GM21360 (cell line): Measurements from ENCODE around the gene CRYBB2.
"Not testable (repeated sequence)": the region's sequence is repeated elsewhere in the genome, so short reads cannot be mapped to it uniquely, and the experiment has no call there.

Experiments used
- ATAC-seq: cut with Tn5 transposase; IDR thresholded peaks from one replicate; pipeline ENCODE4 v1.9.1; 2021; ENCODE audit warnings: mild to moderate bottlenecking, moderate library complexity; ENCODE audit not compliant: unreplicated experiment

Gene CRYBB2

GRCh38 chr22:25219211-25219689, at the start of gene CRYBB2:
Gene CRYBB2, plus strand, starts transcription at chr22:25219639. Its CDS starts 1,791 bp downstream, at chr22:25221430.
- no peak for ATAC-seq

- ATAC-seq, result no peak
Measured at GRCh38 chr22:25170426-25170980, 48.9 kb upstream of the CRYBB2 start.

- ATAC-seq, result no peak
Measured at GRCh38 chr22:25172153-25172552, 47.3 kb upstream of the CRYBB2 start.

- ATAC-seq, result no peak
Measured at GRCh38 chr22:25174156-25174887, 45.1 kb upstream of the CRYBB2 start.

- no peak for ATAC-seq
Measured at GRCh38 chr22:25174888-25175411, 44.5 kb upstream of the CRYBB2 start.

GRCh38 chr22:25176175-25176574, 43.3 kb upstream of the CRYBB2 start:
- no peak for ATAC-seq

- ATAC-seq, result no peak
Measured at GRCh38 chr22:25176799-25177198, 42.6 kb upstream of the CRYBB2 start.

GRCh38 chr22:25177226-25177625, 42.2 kb upstream of the CRYBB2 start:
- ATAC-seq, result no peak

GRCh38 chr22:25177895-25178294, 41.5 kb upstream of the CRYBB2 start:
- ATAC-seq, result no peak

GRCh38 chr22:25178348-25178747, 41.1 kb upstream of the CRYBB2 start:
- ATAC-seq, result not testable (repeated sequence)

GRCh38 chr22:25178869-25179631, 40.4 kb upstream of the CRYBB2 start:
- not testable (repeated sequence) for ATAC-seq

- no peak for ATAC-seq
Measured at GRCh38 chr22:25182131-25183110, 37.0 kb upstream of the CRYBB2 start.

- no peak for ATAC-seq
Measured at GRCh38 chr22:25183949-25184619, 35.4 kb upstream of the CRYBB2 start.

GRCh38 chr22:25186140-25186539, 33.3 kb upstream of the CRYBB2 start:
- no peak for ATAC-seq

- ATAC-seq, result no peak
Measured at GRCh38 chr22:25187469-25187868, 32.0 kb upstream of the CRYBB2 start.

GRCh38 chr22:25192406-25192805, 27.0 kb upstream of the CRYBB2 start:
- ATAC-seq, result no peak

- ATAC-seq, result no peak
Measured at GRCh38 chr22:25193130-25193529, 26.3 kb upstream of the CRYBB2 start.

GRCh38 chr22:25193548-25193947, 25.9 kb upstream of the CRYBB2 start:
- no peak for ATAC-seq

- no peak for ATAC-seq
Measured at GRCh38 chr22:25196326-25196725, 23.1 kb upstream of the CRYBB2 start.

- ATAC-seq, result no peak
Measured at GRCh38 chr22:25197340-25197739, 22.1 kb upstream of the CRYBB2 start.
